Caco-2 (cell line): ENCODE measurements around the gene MAN1C1. TPM values are rescaled to one million over a fixed set of nuclear protein-coding genes. Genes with fewer than 3 reads are reported as not detected.

Experiments used
- BruUV-seq: library from RNA; stranded (reverse); fragments of 400-500 nt; replicated peaks from 2 replicates; lab custom pipeline; 2021; lab: Mats Ljungman, UMichigan
- CTCF ChIA-PET: fragments of 300-600 bp; sonication (Branson Sonifier 250); formaldehyde crosslinking; loops from one replicate; lab custom pipeline; 2022; ENCODE audit warnings: antibody characterized with exemption; lab: Charles Lee
- POLR2A ChIA-PET: fragments of 300-600 bp; sonication (Branson Sonifier 250); formaldehyde crosslinking; loops from one replicate; lab custom pipeline; 2022; ENCODE audit warnings: antibody characterized with exemption; lab: Charles Lee
- DNase-seq, 2 experiments: peaks; one replicate each; pipeline versions ENCODE4 v3.0.0 to v3.0.0-alpha.2; 2020 to 2022
- H3K27me3 ChIP-seq: replicated peaks from 2 replicates; pipeline ENCODE4 v1.6.0; 2011; ENCODE audit warnings: low read length; ENCODE audit not compliant: control insufficient read depth, insufficient read depth
- H3K36me3 ChIP-seq: 2 replicates; pipeline ENCODE4 v1.5.1; 2011; ENCODE audit warnings: low read length; ENCODE audit not compliant: control insufficient read depth, insufficient read depth
- H3K4me1 ChIP-seq: fragments of 250-450 bp; sonication (Bioruptor Pico); 2 replicates; pipeline ENCODE4 v1.5.1; 2020; ENCODE audit warnings: mild to moderate bottlenecking
- H3K4me3 ChIP-seq: 2 replicates; pipeline ENCODE4 v1.5.1; 2011; ENCODE audit warnings: low read depth, mild to moderate bottlenecking, control low read depth, low read length
- H3K9me3 ChIP-seq: fragments of 250-450 bp; sonication (Bioruptor Pico); 2 replicates; pipeline ENCODE4 v1.5.1; 2020; ENCODE audit warnings: mild to moderate bottlenecking, moderate library complexity
- H3K27ac Mint-ChIP-seq: one replicate; pipeline ENCODE4 v1.8.0; 2022; ENCODE audit warnings: mixed read lengths; ENCODE audit not compliant: unreplicated experiment
- H3K27me3 Mint-ChIP-seq: one replicate; pipeline ENCODE4 v1.8.0; 2022; ENCODE audit warnings: mixed read lengths; ENCODE audit not compliant: insufficient read depth, unreplicated experiment
- H3K36me3 Mint-ChIP-seq: one replicate; pipeline ENCODE4 v1.8.0; 2022; ENCODE audit warnings: mild to moderate bottlenecking, mixed read lengths; ENCODE audit not compliant: insufficient read depth, unreplicated experiment
- H3K4me1 Mint-ChIP-seq: one replicate; pipeline ENCODE4 v1.8.0; 2022; ENCODE audit warnings: low read depth, mixed read lengths; ENCODE audit not compliant: unreplicated experiment
- H3K4me3 Mint-ChIP-seq: one replicate; pipeline ENCODE4 v1.8.0; 2022; ENCODE audit warnings: mild to moderate bottlenecking, moderate library complexity, mixed read lengths; ENCODE audit not compliant: unreplicated experiment
- H3K9me3 Mint-ChIP-seq: one replicate; pipeline ENCODE4 v1.8.0; 2022; ENCODE audit warnings: mixed read lengths; ENCODE audit not compliant: unreplicated experiment
- intact Hi-C: fragments of 100-400 bp; cut with micrococcal nuclease; formaldehyde crosslinking; loops from one replicate; pipeline ENCODE4 v1.10.0; 2022; ENCODE audit not compliant: unreplicated experiment
- total RNA-seq: library from RNA; stranded (reverse); gene quantifications from 2 replicates; pipeline ENCODE4 v1.2.3, GENCODE V29; 2022
- TF ChIP-seq, protein P1 (sequence below), 2 experiments: fragments of 200-600 bp in 1 of 2; IDR thresholded peaks; 1 replicate in 1 of 2; 2 replicates in 1 of 2; pipeline versions ENCODE4 v1.5.1 to v1.8.0; 2011 to 2022; ENCODE audit warnings: antibody characterized with exemption in 1 of 2, control low read depth in 1 of 2, inconsistent platforms in 1 of 2, low read depth in 1 of 2, low read length in 1 of 2, mild to moderate bottlenecking in 1 of 2, moderate library complexity in 1 of 2; ENCODE audit not compliant: insufficient read depth in 1 of 2, severe bottlenecking in 1 of 2, unreplicated experiment in 1 of 2

Gene MAN1C1
- total RNA-seq, 1 experiment from 2014 or later: 2.7 TPM

DNA sequence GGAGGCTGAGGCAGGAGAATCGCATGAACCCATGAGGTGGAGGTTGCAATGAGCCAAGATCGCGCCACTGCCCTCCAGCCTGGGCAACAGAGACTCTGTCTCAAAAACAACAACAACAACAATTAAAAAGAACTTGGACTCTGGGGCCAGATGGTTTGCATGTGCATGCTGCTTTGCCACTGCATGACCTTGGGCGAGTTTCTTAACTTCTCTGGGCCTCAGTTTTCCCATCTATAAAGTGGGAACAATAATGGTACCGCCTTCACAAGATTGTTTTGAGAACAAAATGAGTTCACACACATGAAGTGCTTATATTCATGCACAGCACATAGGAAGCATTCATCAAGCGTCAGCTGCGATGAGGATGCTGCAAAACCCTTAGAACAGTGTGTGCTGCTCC is 74.6 kb downstream of the MAN1C1 start:
- Histone ChIP-seq H3K9me3 (no peaks in the 10 kb centered on the region), H3K27me3 (no peaks in the 10 kb centered on the region), H3K4me3 (no peak overlapping the region), H3K36me3 (no peaks in the 10 kb centered on the region), H3K4me1 (no peaks in the 10 kb centered on the region)
- H3K36me3 Mint-ChIP-seq: no peaks in the 10 kb centered on the region
- ChIA-PET CTCF (no interaction called here), POLR2A (no interaction called here)
- intact Hi-C loops: no loop called here
- TF ChIP-seq, protein P1, sequence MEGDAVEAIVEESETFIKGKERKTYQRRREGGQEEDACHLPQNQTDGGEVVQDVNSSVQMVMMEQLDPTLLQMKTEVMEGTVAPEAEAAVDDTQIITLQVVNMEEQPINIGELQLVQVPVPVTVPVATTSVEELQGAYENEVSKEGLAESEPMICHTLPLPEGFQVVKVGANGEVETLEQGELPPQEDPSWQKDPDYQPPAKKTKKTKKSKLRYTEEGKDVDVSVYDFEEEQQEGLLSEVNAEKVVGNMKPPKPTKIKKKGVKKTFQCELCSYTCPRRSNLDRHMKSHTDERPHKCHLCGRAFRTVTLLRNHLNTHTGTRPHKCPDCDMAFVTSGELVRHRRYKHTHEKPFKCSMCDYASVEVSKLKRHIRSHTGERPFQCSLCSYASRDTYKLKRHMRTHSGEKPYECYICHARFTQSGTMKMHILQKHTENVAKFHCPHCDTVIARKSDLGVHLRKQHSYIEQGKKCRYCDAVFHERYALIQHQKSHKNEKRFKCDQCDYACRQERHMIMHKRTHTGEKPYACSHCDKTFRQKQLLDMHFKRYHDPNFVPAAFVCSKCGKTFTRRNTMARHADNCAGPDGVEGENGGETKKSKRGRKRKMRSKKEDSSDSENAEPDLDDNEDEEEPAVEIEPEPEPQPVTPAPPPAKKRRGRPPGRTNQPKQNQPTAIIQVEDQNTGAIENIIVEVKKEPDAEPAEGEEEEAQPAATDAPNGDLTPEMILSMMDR (IDR thresholded peaks at IDR 0.05; ENCODE audit: insufficient read depth in 1 of 2, low read depth in 1 of 2, low read length in 1 of 2, severe bottlenecking in 1 of 2, unreplicated experiment in 1 of 2): no peak
- H3K4me3 Mint-ChIP-seq: no peak overlapping the region
- no peak overlapping the region for H3K27ac Mint-ChIP-seq
- no TSS peak for BruUV-seq
- DNase-seq: no peak
- no peaks in the 10 kb centered on the region for H3K27me3 Mint-ChIP-seq
- peaks cover 7% of the 10 kb centered on the region for H3K4me1 Mint-ChIP-seq
- no peaks in the 10 kb centered on the region for H3K9me3 Mint-ChIP-seq

DNA sequence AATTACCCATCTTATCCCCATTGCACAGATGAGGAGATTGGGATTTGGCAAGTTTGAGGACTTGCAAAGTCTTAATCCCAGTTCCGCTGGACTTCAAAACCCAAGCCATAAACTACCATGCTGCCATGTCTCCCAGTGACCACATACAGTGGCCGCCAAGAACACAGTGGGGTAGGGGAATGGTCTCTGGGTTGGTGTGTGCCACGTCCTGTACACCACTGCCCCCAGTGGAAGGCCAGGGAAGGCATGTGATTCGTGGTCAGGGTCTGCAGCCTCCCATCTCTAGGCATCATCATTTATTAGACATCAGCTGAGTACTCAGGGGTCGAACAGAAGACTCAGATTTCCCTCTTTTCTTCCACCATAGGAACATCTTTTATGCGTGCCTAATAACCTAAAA is 76.0 kb downstream of the MAN1C1 start:
- BruUV-seq: no TSS peak
- H3K36me3 Mint-ChIP-seq: no peaks in the 10 kb centered on the region
- ChIA-PET POLR2A (no interaction called here), CTCF (no interaction called here)
- peak; percentile 52 to 62 for DNase-seq
- intact Hi-C loops: no loop called here
- Histone ChIP-seq H3K9me3 (no peaks in the 10 kb centered on the region), H3K4me3 (no peak overlapping the region), H3K36me3 (no peaks in the 10 kb centered on the region), H3K27me3 (no peaks in the 10 kb centered on the region), H3K4me1 (no peaks in the 10 kb centered on the region)
- H3K27ac Mint-ChIP-seq: no peak overlapping the region
- TF ChIP-seq, protein P1 (IDR thresholded peaks at IDR 0.05; ENCODE audit: insufficient read depth in 1 of 2, low read depth in 1 of 2, low read length in 1 of 2, severe bottlenecking in 1 of 2, unreplicated experiment in 1 of 2): peak; percentile 53 to 58
- no peaks in the 10 kb centered on the region for H3K27me3 Mint-ChIP-seq
- H3K4me3 Mint-ChIP-seq: no peak overlapping the region
- no peaks in the 10 kb centered on the region for H3K9me3 Mint-ChIP-seq
- H3K4me1 Mint-ChIP-seq: peaks cover 7% of the 10 kb centered on the region

DNA sequence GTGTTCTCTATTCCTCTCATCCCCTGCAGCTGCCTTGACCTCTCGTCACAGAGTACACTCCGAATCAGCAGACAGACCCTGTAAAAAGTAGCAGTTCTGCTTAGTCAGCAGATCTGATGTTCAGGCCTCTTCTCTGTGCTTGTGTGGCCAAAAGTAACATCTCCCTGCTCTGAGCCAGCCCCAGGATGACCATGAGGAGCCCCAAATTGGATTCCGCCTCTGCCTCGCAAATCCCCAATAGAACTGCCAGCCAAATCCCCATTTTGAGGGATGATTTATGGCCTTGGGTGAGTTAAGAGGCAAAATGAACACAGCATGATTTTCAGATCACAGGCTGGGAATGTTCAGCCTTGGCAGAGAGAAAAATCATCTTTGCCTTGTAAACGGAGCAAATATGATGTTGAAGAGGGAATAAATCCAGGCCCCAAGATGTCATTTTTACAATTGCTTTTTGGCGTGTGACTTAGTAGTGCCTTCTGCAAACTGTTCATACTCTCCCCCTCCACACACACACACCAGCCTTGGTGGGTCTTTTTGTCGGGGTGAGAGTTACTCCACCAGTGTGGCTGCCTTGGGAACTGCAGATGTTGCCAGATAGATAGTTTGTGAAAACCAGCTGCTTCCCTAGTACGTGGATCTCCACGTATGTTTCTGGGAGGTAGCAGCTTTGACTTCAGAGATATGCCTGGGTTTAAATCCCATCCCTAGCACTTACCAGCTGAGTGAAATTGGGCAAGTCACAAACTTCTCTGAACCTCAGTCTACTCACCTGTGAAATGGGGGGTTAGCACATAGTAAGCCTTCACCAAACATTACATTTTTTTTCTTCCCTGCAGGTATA is 77.8 kb downstream of the MAN1C1 start:
- Mint-ChIP-seq H3K4me3 (no peak overlapping the region), H3K36me3 (no peaks in the 10 kb centered on the region), H3K27me3 (no peaks in the 10 kb centered on the region), H3K27ac (peak overlapping the region; percentile 74), H3K4me1 (peaks cover 7% of the 10 kb centered on the region), H3K9me3 (no peaks in the 10 kb centered on the region)
- CTCF ChIA-PET: interaction anchor here (0.6 to 1.3 kb wide), 9 partner anchors 14 to 129 kb away, joined by 3 to 9 read pairs (median 3); no protein-coding TSS in a partner anchor
- TF ChIP-seq, protein P1 (IDR thresholded peaks at IDR 0.05; ENCODE audit: insufficient read depth in 1 of 2, low read depth in 1 of 2, low read length in 1 of 2, severe bottlenecking in 1 of 2, unreplicated experiment in 1 of 2): no peak
- Histone ChIP-seq H3K36me3 (no peaks in the 10 kb centered on the region), H3K4me3 (no peak overlapping the region), H3K4me1 (no peaks in the 10 kb centered on the region), H3K9me3 (no peaks in the 10 kb centered on the region), H3K27me3 (no peaks in the 10 kb centered on the region)
- BruUV-seq: no TSS peak
- intact Hi-C loops: loop anchor here (1.0 to 2.0 kb wide), 3 partner anchors 75 to 102 kb away; no protein-coding TSS in a partner anchor
- DNase-seq: no peak
- POLR2A ChIA-PET: interaction anchor here (0.6 kb wide), 1 partner anchor 86 kb away, joined by 4 read pairs; no protein-coding TSS in a partner anchor
